GM23338 (cell line): ENCODE results near the gene PARD3. TPM values are rescaled to one million over a fixed set of nuclear protein-coding genes. Genes with fewer than 3 reads are reported as not detected.

Source experiments
- ATAC-seq: fragments of 200-7000 bp; cut with Tn5 transposase; 3 replicates; pipeline ENCODE4 v1.9.1; 2020
- DNase-seq: peaks from one replicate; pipeline ENCODE4 v3.0.0-alpha.2; 2015; ENCODE audit warnings: low spot score
- H2AFZ ChIP-seq: fragments of 200-600 bp; sonication (generic); 2 replicates; pipeline ENCODE4 v1.8.0; 2016; ENCODE audit warnings: antibody characterized with exemption, mild to moderate bottlenecking, moderate library complexity
- H3F3A ChIP-seq: fragments of 200-600 bp; sonication (generic); replicated peaks from 2 replicates; pipeline ENCODE4 v1.8.0; 2017; ENCODE audit warnings: antibody characterized with exemption, mixed run types, low read depth
- H3K27ac ChIP-seq: fragments of 200-600 bp; sonication (generic); 2 replicates; pipeline ENCODE4 v1.6.1; 2016; ENCODE audit warnings: low read depth
- H3K27me3 ChIP-seq: fragments of 200-600 bp; sonication (generic); 2 replicates; pipeline ENCODE4 v1.8.0; 2016; ENCODE audit warnings: mild to moderate bottlenecking, mixed run types, moderate library complexity; ENCODE audit not compliant: insufficient read depth
- H3K36me3 ChIP-seq: fragments of 200-600 bp; sonication (generic); 2 replicates; pipeline ENCODE4 v1.8.0; 2016; ENCODE audit warnings: mild to moderate bottlenecking; ENCODE audit not compliant: insufficient read depth
- H3K4me1 ChIP-seq: fragments of 200-600 bp; sonication (generic); 2 replicates; pipeline ENCODE4 v1.8.0; 2016; ENCODE audit warnings: mild to moderate bottlenecking, moderate library complexity; ENCODE audit not compliant: insufficient read depth
- H3K4me2 ChIP-seq: fragments of 200-600 bp; sonication (generic); 2 replicates; pipeline ENCODE4 v1.7.1; 2017; ENCODE audit warnings: mixed run types
- H3K4me3 ChIP-seq: fragments of 200-600 bp; sonication (generic); 2 replicates; pipeline ENCODE4 v1.6.1; 2016; ENCODE audit warnings: mixed run types
- H3K79me2 ChIP-seq: fragments of 200-600 bp; sonication (generic); replicated peaks from 2 replicates; pipeline ENCODE4 v1.8.0; 2017; ENCODE audit warnings: mild to moderate bottlenecking; ENCODE audit not compliant: insufficient read depth
- H3K9me2 ChIP-seq: fragments of 200-600 bp; sonication (generic); 2 replicates; pipeline ENCODE4 v1.8.0; 2017; ENCODE audit not compliant: insufficient read depth
- H4K20me1 ChIP-seq: fragments of 200-600 bp; sonication (generic); replicated peaks from 2 replicates; pipeline ENCODE4 v1.8.0; 2017; ENCODE audit warnings: mild to moderate bottlenecking; ENCODE audit not compliant: insufficient read depth
- H3K27ac Mint-ChIP-seq: 2 replicates; pipeline ENCODE4 v1.8.0; 2020; ENCODE audit warnings: inconsistent platforms, mild to moderate bottlenecking, moderate library complexity, mixed read lengths
- H3K27me3 Mint-ChIP-seq: 3 replicates; pipeline ENCODE4 v1.8.0; 2022; ENCODE audit warnings: low read depth, mild to moderate bottlenecking, moderate library complexity, mixed read lengths, inconsistent platforms; ENCODE audit not compliant: insufficient read depth, poor library complexity
- H3K36me3 Mint-ChIP-seq: 3 replicates; pipeline ENCODE4 v1.8.0; 2021; ENCODE audit warnings: low read depth, mild to moderate bottlenecking, inconsistent platforms, moderate library complexity, mixed read lengths
- H3K4me1 Mint-ChIP-seq: 3 replicates; pipeline ENCODE4 v1.8.0; 2020; ENCODE audit warnings: mild to moderate bottlenecking, inconsistent platforms, mixed read lengths
- H3K4me3 Mint-ChIP-seq: 3 replicates; pipeline ENCODE4 v1.8.0; 2021; ENCODE audit warnings: moderate library complexity, mild to moderate bottlenecking, inconsistent platforms, mixed read lengths
- H3K9me3 Mint-ChIP-seq: 3 replicates; pipeline ENCODE4 v1.8.0; 2020; ENCODE audit warnings: moderate library complexity, mild to moderate bottlenecking, inconsistent platforms, mixed read lengths
- CTCF ChIP-seq, 2 experiments: fragments of 200-600 bp in 1 of 2; sonication (generic) in 1 of 2; conservative IDR thresholded peaks; 2 replicates each; pipeline versions ENCODE4 v1.5.1 to v1.6.1; 2016 to 2017; ENCODE audit warnings: antibody characterized with exemption in 2 of 2, low read depth in 2 of 2, mild to moderate bottlenecking in 2 of 2, moderate library complexity in 1 of 2
- ETS1 ChIP-seq: IDR thresholded peaks from 2 replicates; pipeline ENCODE4 v1.6.1; 2016; ENCODE audit warnings: antibody characterized with exemption
- EZH2 ChIP-seq: fragments of 200-600 bp; sonication (generic); IDR thresholded peaks from one replicate; pipeline ENCODE4 v1.8.0; 2017; ENCODE audit warnings: antibody characterized with exemption, mild to moderate bottlenecking, low read depth; ENCODE audit not compliant: unreplicated experiment
- EZH2phosphoT487 ChIP-seq: fragments of 200-600 bp; sonication (generic); IDR thresholded peaks from one replicate; pipeline ENCODE4 v1.8.1; 2018; ENCODE audit warnings: antibody characterized with exemption; ENCODE audit not compliant: unreplicated experiment
- POLR2AphosphoS5 ChIP-seq: IDR thresholded peaks from 2 replicates; pipeline ENCODE4 v1.6.1; 2016; ENCODE audit warnings: antibody characterized with exemption, low read depth
- STAT1 ChIP-seq: IDR thresholded peaks from one replicate; pipeline ENCODE4 v1.6.1; 2016; ENCODE audit warnings: antibody characterized with exemption; ENCODE audit not compliant: unreplicated experiment
- ZNF114 ChIP-seq: fragments of 250-450 bp; sonication (Bioruptor Pico); IDR thresholded peaks from 2 replicates; pipeline ENCODE4 v1.5.0; 2020; ENCODE audit warnings: mild to moderate bottlenecking, moderate library complexity
- ZNF462 ChIP-seq: fragments of 250-450 bp; sonication (Bioruptor Pico); IDR thresholded peaks from 2 replicates; pipeline ENCODE4 v1.5.0; 2020; ENCODE audit warnings: mild to moderate bottlenecking, moderate library complexity
- polyA plus RNA-seq: library from polyadenylated mRNA; unstranded; fragments of >200 nt; fragmentation: Nextera tagmentation; extraction: Ambion mirVana; gene quantifications from 2 replicates; pipeline ENCODE4 v1.2.1, GENCODE V29; 2016
- total RNA-seq: library from RNA; depleted of rRNA; stranded (reverse); fragments of >200 nt; shearing (Covaris generic); gene quantifications from 2 replicates; pipeline ENCODE4 v1.2.3, GENCODE V29; 2014

Gene PARD3
- total and polyA plus RNA-seq, 2 experiments from 2014 or later, result 30.2 to 51.4 TPM

GRCh38 chr10:34734918-34735317 is 80.2 kb downstream of the PARD3 start (continued):
- no peak for TF ChIP-seq ETS1
- no peak for TF ChIP-seq EZH2
- no peak for TF ChIP-seq STAT1
- no peak for TF ChIP-seq ZNF114

GRCh38 chr10:34732926-34733325 is 82.2 kb downstream of the PARD3 start:
- H3K4me3 Mint-ChIP-seq, result no peak overlapping the region
- ATAC-seq (peak; percentile 81), DNase-seq (peak; percentile 77)
- H3K27ac Mint-ChIP-seq, result no peak overlapping the region
- H3K27me3 Mint-ChIP-seq, result peaks cover 6% of the 10 kb centered on the region
- Histone ChIP-seq H3K9me2 (no peaks in the 10 kb centered on the region), H3K4me3 (no peak overlapping the region), H4K20me1 (peaks cover 7% of the 10 kb centered on the region), H2AFZ (no peak overlapping the region), H3K27ac (no peak overlapping the region), H3K36me3 (no peaks in the 10 kb centered on the region), H3K4me2 (no peak overlapping the region), H3K4me1 (peaks cover 14% of the 10 kb centered on the region), H3F3A (no peaks in the 10 kb centered on the region), H3K27me3 (no peaks in the 10 kb centered on the region), H3K79me2 (peaks cover 97% of the 10 kb centered on the region)
- H3K9me3 Mint-ChIP-seq, result no peaks in the 10 kb centered on the region
- no peaks in the 10 kb centered on the region for H3K36me3 Mint-ChIP-seq
- TF ChIP-seq CTCF (conservative IDR thresholded peaks at IDR 0.05; ENCODE audit: low read depth in 2 of 2) (peak; percentile 66 to 67), ZNF114 (no peak)
- peaks cover 28% of the 10 kb centered on the region for H3K4me1 Mint-ChIP-seq

- H3K9me2 ChIP-seq, result no peaks in the 10 kb centered on the region
- Mint-ChIP-seq H3K4me3 (no peak overlapping the region), H3K4me1 (peaks cover 27% of the 10 kb centered on the region), H3K36me3 (no peaks in the 10 kb centered on the region), H3K27ac (no peak overlapping the region; the same call in 1 of the 2 replicates), H3K27me3 (peaks cover 8% of the 10 kb centered on the region), H3K9me3 (no peaks in the 10 kb centered on the region)
- peaks cover 97% of the 10 kb centered on the region for H3K79me2 ChIP-seq
- H2AFZ ChIP-seq, result no peak overlapping the region
- ATAC-seq, result no peak
- DNase-seq, result no peak
- H3K4me2 ChIP-seq, result no peak overlapping the region
- H3K4me1 ChIP-seq, result peaks cover 7% of the 10 kb centered on the region; the same call in 1 of the 2 replicates
- H4K20me1 ChIP-seq, result peaks cover 7% of the 10 kb centered on the region
- H3F3A ChIP-seq, result no peaks in the 10 kb centered on the region
- no peaks in the 10 kb centered on the region for H3K36me3 ChIP-seq
- H3K27me3 ChIP-seq, result no peaks in the 10 kb centered on the region
- no peak overlapping the region for H3K4me3 ChIP-seq
- H3K27ac ChIP-seq, result no peak overlapping the region
- TF ChIP-seq STAT1 (no peak), ZNF114 (no peak), POLR2AphosphoS5 (no peak), EZH2phosphoT487 (no peak), ETS1 (no peak), ZNF462 (CRISPR knock-in tag) (no peak)
Observed at GRCh38 chr10:34731885-34732701, 83.0 kb downstream of the PARD3 start.
